CD8-positive, alpha-beta memory T cell (primary cell): ENCODE data around the gene SNX25. TPM values are rescaled to one million over a fixed set of nuclear protein-coding genes. Genes with fewer than 3 reads are reported as not detected.

Experiments
- CTCF ChIA-PET: fragments of 350-600 bp; sonication (Branson Sonifier 250); formaldehyde crosslinking; loops from one replicate; lab custom pipeline; 2021; ENCODE audit warnings: antibody characterized with exemption; lab: Charles Lee
- POLR2A ChIA-PET: fragments of 350-600 bp; sonication (Branson Sonifier 250); formaldehyde crosslinking; loops from one replicate; lab custom pipeline; 2021; ENCODE audit warnings: antibody characterized with exemption; lab: Charles Lee
- DNase-seq, 5 donors: peaks; one replicate each; pipeline versions ENCODE4 v3.0.0 to v3.0.0-alpha.2; 2020 to 2022; ENCODE audit warnings: mixed read lengths in 1 of 5
- H3K27ac ChIP-seq: one replicate; pipeline ENCODE4 v1.7.0; 2013; ENCODE audit warnings: low read depth, mild to moderate bottlenecking, low read length, moderate library complexity
- H3K27me3 ChIP-seq: 2 replicates; pipeline ENCODE4 v1.7.0; 2013; ENCODE audit warnings: low read length, mild to moderate bottlenecking; ENCODE audit not compliant: insufficient read depth, poor library complexity, severe bottlenecking
- H3K36me3 ChIP-seq: 2 replicates; pipeline ENCODE4 v1.7.0; 2013; ENCODE audit warnings: mild to moderate bottlenecking, low read length, moderate library complexity; ENCODE audit not compliant: insufficient read depth
- H3K4me1 ChIP-seq: 2 replicates; pipeline ENCODE4 v1.7.0; 2013; ENCODE audit warnings: mild to moderate bottlenecking, low read length, moderate library complexity; ENCODE audit not compliant: insufficient read depth
- H3K4me3 ChIP-seq: 2 replicates; pipeline ENCODE4 v1.7.0; 2013; ENCODE audit warnings: mild to moderate bottlenecking, low read length
- H3K9me3 ChIP-seq: 2 replicates; pipeline ENCODE4 v1.7.0; 2013; ENCODE audit warnings: mild to moderate bottlenecking, low read length
- H3K27ac Mint-ChIP-seq, 8 donors: one replicate each; pipeline ENCODE4 v1.8.0; 2020 to 2021; ENCODE audit warnings: mixed read lengths in 8 of 8, mild to moderate bottlenecking in 6 of 8, inconsistent platforms in 3 of 8, moderate library complexity in 3 of 8
- H3K27me3 Mint-ChIP-seq, 2 donors: one replicate each; pipeline ENCODE4 v1.8.0; 2020 to 2021; ENCODE audit warnings: mixed read lengths in 2 of 2, mild to moderate bottlenecking in 1 of 2, moderate library complexity in 1 of 2
- H3K36me3 Mint-ChIP-seq, 3 donors: one replicate each; pipeline ENCODE4 v1.8.0; 2020 to 2021; ENCODE audit warnings: mixed read lengths in 3 of 3, inconsistent platforms in 1 of 3, mild to moderate bottlenecking in 1 of 3
- H3K4me1 Mint-ChIP-seq, 3 donors: one replicate each; pipeline ENCODE4 v1.8.0; 2020 to 2021; ENCODE audit warnings: mixed read lengths in 3 of 3, inconsistent platforms in 1 of 3, mild to moderate bottlenecking in 1 of 3
- H3K4me3 Mint-ChIP-seq, 7 donors: one replicate each; pipeline ENCODE4 v1.8.0; 2020 to 2021; ENCODE audit warnings: mixed read lengths in 7 of 7, mild to moderate bottlenecking in 6 of 7, moderate library complexity in 4 of 7, inconsistent platforms in 2 of 7
- H3K9me3 Mint-ChIP-seq, 5 donors: one replicate each; pipeline ENCODE4 v1.8.0; 2020 to 2022; ENCODE audit warnings: mixed read lengths in 5 of 5, mild to moderate bottlenecking in 3 of 5, moderate library complexity in 2 of 5, inconsistent platforms in 1 of 5
- polyA plus RNA-seq: library from polyadenylated mRNA; unstranded; fragments of 300-500 nt; fragmentation: Illumina TruSeq; gene quantifications from one replicate; pipeline ENCODE4 v1.2.3, GENCODE V29; 2021
- total RNA-seq, 2 experiments: library from RNA; stranded (reverse); gene quantifications; one replicate each; pipeline ENCODE4 v1.2.3, GENCODE V29; 2021

The SNX25 gene
- total and polyA plus RNA-seq, 3 experiments from 2014 or later = 7.8 to 18.2 (median 17.7) TPM

DNA sequence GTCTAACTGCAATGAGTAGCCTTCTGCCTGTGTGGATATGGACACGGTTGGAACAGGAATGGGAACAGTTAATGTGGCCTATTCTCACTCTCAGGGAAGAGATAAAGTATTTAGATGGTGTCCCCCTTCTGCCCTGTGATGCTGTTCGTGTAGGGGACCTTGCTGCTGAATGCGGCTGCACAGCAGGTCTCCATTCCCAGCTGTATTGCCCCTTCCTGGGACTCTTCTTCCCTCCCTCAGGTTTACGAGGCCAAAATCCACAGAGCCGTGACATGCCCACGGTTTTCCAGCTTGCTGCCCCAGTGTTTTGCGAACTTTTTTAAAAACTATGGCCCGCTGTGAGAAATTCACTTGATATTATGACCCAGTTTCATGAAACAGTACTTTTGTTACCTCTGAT lies 50.3 kb downstream of the SNX25 start:
- Mint-ChIP-seq H3K9me3 (no peaks in the 10 kb centered on the region), H3K4me3 (no peak overlapping the region), H3K27ac (peak overlapping the region in 3 of 8 donors; percentile 42 to 71 (median 68)), H3K36me3 (peaks cover 6 to 23% (median 6%) of the 10 kb centered on the region in 3 donors), H3K27me3 (no peaks in the 10 kb centered on the region), H3K4me1 (peaks cover 21 to 35% (median 25%) of the 10 kb centered on the region in 3 donors)
- ChIA-PET POLR2A (no interaction called here), CTCF (interaction anchor here (0.7 to 1.3 kb wide), 2 partner anchors 14 to 19 kb away, joined by 3 read pairs; no protein-coding TSS in a partner anchor)
- Histone ChIP-seq H3K27me3 (no peaks in the 10 kb centered on the region), H3K9me3 (no peaks in the 10 kb centered on the region), H3K36me3 (no peaks in the 10 kb centered on the region), H3K4me3 (no peak overlapping the region), H3K4me1 (peaks cover 20% of the 10 kb centered on the region), H3K27ac (no peak overlapping the region)
- DNase-seq = no peak

DNA sequence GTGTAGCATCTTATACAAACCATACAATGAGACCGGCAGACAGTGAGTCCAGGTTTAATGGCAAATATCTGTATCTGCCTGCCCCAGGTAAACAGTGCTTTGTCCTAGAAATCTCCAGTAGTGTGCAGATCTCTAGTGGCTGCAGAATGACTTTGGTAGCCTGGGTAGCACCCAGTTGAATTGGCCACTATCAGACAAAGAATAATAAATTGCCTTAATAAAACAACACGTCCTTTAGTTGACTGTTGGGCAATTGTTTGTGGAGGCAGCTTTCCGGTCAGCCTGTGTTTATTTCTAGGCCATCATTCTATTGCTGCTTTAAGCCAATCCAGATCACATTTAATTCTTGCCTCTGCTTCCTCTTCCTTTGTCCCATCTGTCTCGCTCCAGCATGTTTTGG lies 52.5 kb downstream of the SNX25 start:
- POLR2A ChIA-PET = no interaction called here
- H3K27me3 Mint-ChIP-seq = no peaks in the 10 kb centered on the region
- CTCF ChIA-PET = no interaction called here

DNA sequence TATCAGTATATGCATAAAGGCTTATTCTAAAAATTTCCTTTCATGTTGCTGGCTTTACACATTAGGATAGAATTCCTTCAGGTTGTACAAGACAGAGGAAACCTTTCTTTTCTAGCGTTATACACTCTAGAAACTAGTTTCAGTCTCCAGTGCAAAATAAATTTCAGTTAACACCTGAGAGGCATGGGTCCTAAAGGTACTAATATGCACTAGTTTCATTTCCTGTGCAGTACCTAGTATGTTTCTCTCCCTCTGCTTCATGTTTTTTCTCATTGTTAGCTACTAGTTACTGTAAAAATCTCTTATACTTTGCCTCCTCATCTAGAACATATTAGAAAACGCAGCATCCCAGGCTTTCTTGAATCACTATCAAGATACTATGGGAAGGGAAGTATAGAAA lies 54.0 kb downstream of the SNX25 start:
- Mint-ChIP-seq H3K27me3 (no peaks in the 10 kb centered on the region), H3K4me1 (peaks cover 18 to 35% (median 20%) of the 10 kb centered on the region in 3 donors), H3K27ac (peak overlapping the region in 2 of 8 donors; percentile 22 to 58), H3K4me3 (no peak overlapping the region), H3K9me3 (no peaks in the 10 kb centered on the region), H3K36me3 (peaks cover 6 to 44% (median 12%) of the 10 kb centered on the region in 3 donors)
- ChIA-PET POLR2A (no interaction called here), CTCF (no interaction called here)
- Histone ChIP-seq H3K27ac (no peak overlapping the region), H3K4me1 (peaks cover 9% of the 10 kb centered on the region), H3K9me3 (no peaks in the 10 kb centered on the region), H3K36me3 (no peaks in the 10 kb centered on the region), H3K27me3 (no peaks in the 10 kb centered on the region), H3K4me3 (no peak overlapping the region)
- no peak for DNase-seq

More for the DNA sequence above, 52.5 kb downstream of the SNX25 start:
- H3K4me3 ChIP-seq = no peak overlapping the region
- H3K27ac Mint-ChIP-seq = peak overlapping the region in 1 of 8 donors; percentile 33
- peaks cover 6 to 35% (median 6%) of the 10 kb centered on the region in 3 donors for H3K36me3 Mint-ChIP-seq
- no peak overlapping the region for H3K4me3 Mint-ChIP-seq
- H3K27me3 ChIP-seq = no peaks in the 10 kb centered on the region
- peaks cover 10% of the 10 kb centered on the region for H3K4me1 ChIP-seq
- no peaks in the 10 kb centered on the region for H3K9me3 ChIP-seq
- no peak for DNase-seq
- peaks cover 20 to 33% (median 22%) of the 10 kb centered on the region in 3 donors for H3K4me1 Mint-ChIP-seq
- H3K36me3 ChIP-seq = no peaks in the 10 kb centered on the region
- no peaks in the 10 kb centered on the region for H3K9me3 Mint-ChIP-seq
- H3K27ac ChIP-seq = no peak overlapping the region

DNA sequence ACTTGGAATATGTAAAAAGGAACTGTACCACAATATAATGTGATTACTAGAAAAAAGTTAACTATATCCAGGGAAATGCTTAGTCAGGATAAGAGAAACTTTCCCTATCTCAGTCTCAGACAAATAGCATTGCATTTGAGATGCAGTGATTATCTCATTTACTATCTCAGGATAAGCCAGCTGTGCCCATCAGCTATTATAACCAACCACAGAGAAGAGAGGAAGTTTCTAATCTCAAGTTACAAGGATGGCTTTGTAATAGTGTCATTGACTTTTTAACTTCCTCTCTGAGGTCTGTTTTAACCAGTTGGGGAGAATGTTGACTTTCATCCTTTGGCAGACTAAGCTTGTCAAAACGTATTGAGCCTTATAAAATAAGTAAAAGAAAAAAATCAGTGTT lies 56.5 kb downstream of the SNX25 start:
- POLR2A ChIA-PET = no interaction called here
- peak overlapping the region in 3 of 8 donors; percentile 8 to 38 (median 10) for H3K27ac Mint-ChIP-seq
- no peaks in the 10 kb centered on the region for H3K27me3 ChIP-seq
- peaks cover 19 to 60% (median 20%) of the 10 kb centered on the region in 3 donors for H3K36me3 Mint-ChIP-seq
- H3K27me3 Mint-ChIP-seq = no peaks in the 10 kb centered on the region
- CTCF ChIA-PET = no interaction called here
- H3K9me3 Mint-ChIP-seq = no peaks in the 10 kb centered on the region
- H3K27ac ChIP-seq = no peak overlapping the region
- peaks cover 9% of the 10 kb centered on the region for H3K4me1 ChIP-seq
- no peak overlapping the region for H3K4me3 Mint-ChIP-seq
- H3K4me1 Mint-ChIP-seq = peaks cover 6 to 25% (median 10%) of the 10 kb centered on the region in 3 donors
- no peaks in the 10 kb centered on the region for H3K36me3 ChIP-seq
- DNase-seq = peak in 1 of 5 donors; percentile 6
- no peaks in the 10 kb centered on the region for H3K9me3 ChIP-seq
- no peak overlapping the region for H3K4me3 ChIP-seq

DNA sequence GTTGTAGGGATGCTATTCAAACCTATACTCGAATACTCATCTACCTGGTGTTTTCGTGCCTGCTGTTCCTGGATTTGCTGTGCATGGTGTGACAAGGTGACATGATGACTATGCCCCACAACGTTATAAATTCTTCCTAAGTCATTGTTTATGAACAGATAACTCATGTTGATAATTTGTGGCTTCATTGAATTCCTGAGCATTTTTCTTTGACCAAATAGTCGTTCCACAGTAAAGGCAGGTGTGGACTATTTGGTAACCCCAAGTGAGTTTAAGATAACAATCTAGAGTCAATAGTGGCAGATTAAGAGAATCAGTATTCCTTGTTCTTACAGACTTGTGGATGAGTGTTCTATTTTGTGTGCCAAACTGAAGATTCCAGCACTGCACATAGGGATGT lies 59.9 kb downstream of the SNX25 start:
- Mint-ChIP-seq H3K27ac (peak overlapping the region in 1 of 8 donors; percentile 35), H3K27me3 (no peaks in the 10 kb centered on the region), H3K4me1 (peaks cover 3 to 18% (median 7%) of the 10 kb centered on the region in 3 donors), H3K36me3 (peaks cover 23 to 60% (median 23%) of the 10 kb centered on the region in 3 donors), H3K9me3 (no peaks in the 10 kb centered on the region), H3K4me3 (no peak overlapping the region)
- no peaks in the 10 kb centered on the region for H3K36me3 ChIP-seq
- H3K4me1 ChIP-seq = peaks cover 9% of the 10 kb centered on the region
- DNase-seq = no peak
- H3K27ac ChIP-seq = no peak overlapping the region
- H3K27me3 ChIP-seq = no peaks in the 10 kb centered on the region
- no peaks in the 10 kb centered on the region for H3K9me3 ChIP-seq
- no peak overlapping the region for H3K4me3 ChIP-seq
- CTCF ChIA-PET = no interaction called here
- POLR2A ChIA-PET = no interaction called here

DNA sequence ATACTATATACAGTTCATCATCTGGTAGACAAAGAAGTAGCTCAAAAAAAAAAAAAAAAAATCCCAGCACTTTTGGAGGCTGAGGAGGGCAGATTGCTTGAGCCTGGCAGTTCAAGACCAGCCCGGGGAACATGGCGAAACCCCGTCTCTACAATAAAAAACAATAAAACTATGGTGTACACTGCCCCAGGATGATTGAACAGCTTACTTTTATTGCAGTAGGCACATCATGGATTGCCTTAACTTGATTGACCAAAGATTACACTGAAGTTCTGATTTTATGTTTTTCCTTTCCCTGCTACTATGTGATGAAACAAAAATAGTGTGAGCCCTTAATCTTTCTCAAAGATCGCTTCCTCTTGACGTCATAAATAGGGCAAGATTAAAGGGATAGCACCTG lies 60.6 kb downstream of the SNX25 start:
- no peaks in the 10 kb centered on the region for H3K27me3 ChIP-seq
- no peak overlapping the region for H3K4me3 ChIP-seq
- no peaks in the 10 kb centered on the region for H3K9me3 Mint-ChIP-seq
- H3K4me1 Mint-ChIP-seq = peaks cover 3 to 18% (median 7%) of the 10 kb centered on the region in 3 donors
- peaks cover 9% of the 10 kb centered on the region for H3K4me1 ChIP-seq
- DNase-seq = no peak
- no peaks in the 10 kb centered on the region for H3K36me3 ChIP-seq
- H3K27me3 Mint-ChIP-seq = no peaks in the 10 kb centered on the region
- H3K27ac ChIP-seq = no peak overlapping the region
- H3K27ac Mint-ChIP-seq = peak overlapping the region in 1 of 8 donors; percentile 30
- CTCF ChIA-PET = no interaction called here
- POLR2A ChIA-PET = no interaction called here
- peaks cover 21 to 55% (median 21%) of the 10 kb centered on the region in 3 donors for H3K36me3 Mint-ChIP-seq
- no peak overlapping the region for H3K4me3 Mint-ChIP-seq
- H3K9me3 ChIP-seq = no peaks in the 10 kb centered on the region

DNA sequence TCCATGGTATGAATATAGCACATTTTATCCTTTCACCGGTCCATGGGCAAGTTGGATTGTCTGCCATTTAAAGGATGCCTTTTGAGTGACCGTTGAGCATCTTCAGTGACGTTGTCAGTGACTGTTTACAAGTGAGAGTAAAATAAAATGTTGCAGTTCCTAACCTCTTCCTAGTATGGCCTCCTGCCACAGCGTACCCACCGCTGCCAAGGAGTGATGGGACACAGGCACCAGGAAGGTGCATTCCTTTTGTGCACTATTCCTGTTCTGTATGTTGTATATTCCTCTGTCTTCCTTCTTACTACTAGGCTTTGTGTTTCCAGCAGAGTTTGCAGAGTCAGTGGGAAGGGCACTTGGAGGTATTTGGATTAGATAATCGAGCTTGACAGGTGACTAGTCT lies 61.5 kb downstream of the SNX25 start:
- CTCF ChIA-PET = no interaction called here
- H3K4me3 Mint-ChIP-seq = no peak overlapping the region
- Histone ChIP-seq H3K27me3 (no peaks in the 10 kb centered on the region), H3K36me3 (no peaks in the 10 kb centered on the region), H3K4me1 (peaks cover 5% of the 10 kb centered on the region), H3K27ac (no peak overlapping the region), H3K9me3 (no peaks in the 10 kb centered on the region), H3K4me3 (no peak overlapping the region)
- no peaks in the 10 kb centered on the region for H3K9me3 Mint-ChIP-seq
- peaks cover 21 to 51% (median 22%) of the 10 kb centered on the region in 3 donors for H3K36me3 Mint-ChIP-seq
- peak overlapping the region in 1 of 8 donors; percentile 26 for H3K27ac Mint-ChIP-seq
- peaks cover 3 to 15% (median 3%) of the 10 kb centered on the region in 3 donors for H3K4me1 Mint-ChIP-seq
- DNase-seq = no peak
- POLR2A ChIA-PET = no interaction called here
- no peaks in the 10 kb centered on the region for H3K27me3 Mint-ChIP-seq

DNA sequence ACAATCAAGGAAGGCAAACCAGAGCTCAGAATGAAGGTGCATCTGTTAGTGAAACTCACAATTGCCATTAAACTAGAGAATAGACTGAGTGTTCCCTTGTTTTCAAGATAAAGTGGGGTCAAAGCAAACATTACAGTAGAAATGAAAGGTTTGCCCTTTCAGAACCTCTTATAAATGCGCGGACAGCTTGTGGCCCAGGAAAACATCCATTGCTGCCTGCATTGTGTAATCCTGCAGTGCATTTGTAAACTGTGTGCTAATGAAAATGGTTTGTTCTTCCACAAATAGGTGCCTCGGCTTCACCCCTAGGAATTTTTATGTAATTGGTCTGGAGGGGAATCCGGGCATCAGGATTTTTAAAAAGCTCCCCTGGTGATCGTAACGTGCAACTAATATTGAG lies 62.8 kb downstream of the SNX25 start:
- ChIA-PET CTCF (no interaction called here), POLR2A (no interaction called here)
- no peaks in the 10 kb centered on the region for H3K27me3 Mint-ChIP-seq
- Histone ChIP-seq H3K4me3 (no peak overlapping the region), H3K27ac (no peak overlapping the region), H3K36me3 (no peaks in the 10 kb centered on the region), H3K27me3 (no peaks in the 10 kb centered on the region), H3K9me3 (no peaks in the 10 kb centered on the region), H3K4me1 (no peaks in the 10 kb centered on the region)
- peaks cover 21 to 45% (median 27%) of the 10 kb centered on the region in 3 donors for H3K36me3 Mint-ChIP-seq
- H3K4me3 Mint-ChIP-seq = no peak overlapping the region
- no peaks in the 10 kb centered on the region for H3K9me3 Mint-ChIP-seq
- peaks cover 0 to 5% (median 0%) of the 10 kb centered on the region in 3 donors for H3K4me1 Mint-ChIP-seq
- DNase-seq = no peak
- no peak overlapping the region for H3K27ac Mint-ChIP-seq
